Erythroblast (primary cell): ENCODE results near the gene MYH7.
"Not testable (repeated sequence)": the region's sequence is repeated elsewhere in the genome, so short reads cannot be mapped to it uniquely, and the experiment has no call there.

Experiments
- DNase-seq, 2 experiments: peaks; one replicate each; lab custom pipeline; 2025; lab: John Stamatoyannopoulos, UW
- GATA1 ChIP-seq: IDR thresholded peaks from 2 replicates; pipeline ENCODE4 v1.6.1; 2011; ENCODE audit warnings: low read depth, mild to moderate bottlenecking, control low read depth, low read length, moderate library complexity
- POLR2A ChIP-seq: IDR thresholded peaks from 2 replicates; pipeline ENCODE4 v1.6.1; 2011; ENCODE audit warnings: mild to moderate bottlenecking, low read length

MYH7 gene

GRCh38 chr14:23430723-23431085, 4.8 kb downstream of the MYH7 start:
- TF ChIP-seq GATA1 (no peak), POLR2A (no peak)
- no peak for DNase-seq

- TF ChIP-seq GATA1 (no peak), POLR2A (no peak)
- DNase-seq, result no peak
Observed at GRCh38 chr14:23430016-23430722, 5.3 kb downstream of the MYH7 start.

- no peak for DNase-seq
- TF ChIP-seq GATA1 (no peak), POLR2A (no peak)
Observed at GRCh38 chr14:23428686-23429495, 6.6 kb downstream of the MYH7 start.

- DNase-seq, result not testable (repeated sequence)
Observed at GRCh38 chr14:23425798-23426197, 9.7 kb downstream of the MYH7 start.

GRCh38 chr14:23425169-23425568, 10.3 kb downstream of the MYH7 start:
- DNase-seq, result no peak
- TF ChIP-seq POLR2A, result no peak
- TF ChIP-seq GATA1, result no peak

GRCh38 chr14:23423657-23424056, 11.8 kb downstream of the MYH7 start:
- no peak for TF ChIP-seq POLR2A
- TF ChIP-seq GATA1, result no peak
- DNase-seq, result no peak

- no peak for DNase-seq
- TF ChIP-seq GATA1 (no peak), POLR2A (no peak)
Observed at GRCh38 chr14:23421594-23421993, 13.9 kb downstream of the MYH7 start.

- not testable (repeated sequence) for DNase-seq
Observed at GRCh38 chr14:23419646-23420045, 15.8 kb downstream of the MYH7 start.

- no peak for DNase-seq
- TF ChIP-seq GATA1 (no peak), POLR2A (no peak)
Observed at GRCh38 chr14:23418021-23418420, 17.4 kb downstream of the MYH7 start.

- DNase-seq, result not testable (repeated sequence)
Observed at GRCh38 chr14:23417269-23417668, 18.2 kb downstream of the MYH7 start.

GRCh38 chr14:23416801-23417200, 18.7 kb downstream of the MYH7 start:
- no peak for TF ChIP-seq GATA1
- no peak for TF ChIP-seq POLR2A
- no peak for DNase-seq

GRCh38 chr14:23415821-23416778, 19.4 kb downstream of the MYH7 start:
- TF ChIP-seq GATA1 (no peak), POLR2A (no peak)
- no peak for DNase-seq

GRCh38 chr14:23414906-23415820, 20.3 kb downstream of the MYH7 start:
- TF ChIP-seq GATA1, result no peak
- TF ChIP-seq POLR2A, result no peak
- DNase-seq, result no peak

GRCh38 chr14:23414254-23414653, 21.2 kb downstream of the MYH7 start:
- TF ChIP-seq GATA1, result no peak
- TF ChIP-seq POLR2A, result no peak

More at GRCh38 chr14:23414254-23414653, 21.2 kb downstream of the MYH7 start:
- DNase-seq, result no peak
